ENCODE results near the gene TRAFD1.

TRAFD1 gene

DNA sequence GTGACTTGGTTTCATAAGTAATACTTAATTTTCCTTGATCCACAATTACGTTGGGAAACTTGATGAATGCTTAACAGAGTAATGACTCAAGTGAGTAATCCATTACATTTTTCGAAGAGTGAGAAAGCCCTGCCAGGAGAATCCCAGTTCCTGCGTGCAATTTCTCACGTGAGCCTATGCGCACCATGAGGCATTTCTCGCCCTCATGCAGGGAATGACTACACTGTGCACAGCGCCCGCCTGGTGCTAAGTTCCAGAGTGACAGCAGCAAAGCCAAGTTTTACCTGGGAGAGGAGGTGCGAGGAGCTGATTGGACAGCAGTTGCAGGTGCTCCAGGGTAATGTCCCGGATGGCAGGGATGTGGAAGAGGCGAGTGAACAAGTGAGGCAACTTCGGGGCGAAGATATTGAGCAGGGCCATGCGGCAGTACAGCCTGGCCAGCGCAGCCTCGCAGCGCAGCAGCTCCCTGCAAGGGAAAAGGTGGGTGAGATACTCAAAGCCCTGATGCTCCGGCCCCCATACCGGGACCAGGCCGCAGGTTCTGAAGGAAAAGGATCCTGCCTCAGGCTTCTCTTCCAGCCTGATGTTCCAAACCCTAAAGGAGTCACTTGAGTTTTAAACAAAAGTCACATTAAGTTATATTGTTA is 69.4 kb downstream of the TRAFD1 start:
- TF ChIP-seq EZH2 (IDR thresholded peaks at IDR 0.05), result no peak
- no peak for TF ChIP-seq FOXP2 (optimal IDR thresholded peaks at IDR 0.05; ENCODE audit: control extremely low read depth, extremely low read length, insufficient read depth)
- Histone ChIP-seq H3K27ac (no peak overlapping the region), H3K9me3 (ENCODE audit: low read depth, low read length) (no peaks in the 10 kb centered on the region), H3K36me3 (ENCODE audit: insufficient read depth, low read length) (peaks cover 93% of the 10 kb centered on the region), H3K4me3 (no peak overlapping the region), H3K9ac (ENCODE audit: insufficient read length) (no peak overlapping the region)
- DNase-seq (ENCODE audit: low read depth, low spot score), result no peak

GRCh38 chr12:112196196-112196875 is 71.0 kb downstream of the TRAFD1 start:
- no peak overlapping the region for H3K27ac ChIP-seq
- H3K9me3 ChIP-seq (ENCODE audit: low read depth, low read length), result no peaks in the 10 kb centered on the region
- TF ChIP-seq POLR2AphosphoS5 (IDR thresholded peaks at IDR 0.05; ENCODE audit: borderline replicate concordance, low read depth, low read length), result no peak
- no peak for TF ChIP-seq EZH2 (IDR thresholded peaks at IDR 0.05)
- TF ChIP-seq FOXP2 (optimal IDR thresholded peaks at IDR 0.05; ENCODE audit: control extremely low read depth, extremely low read length, insufficient read depth), result no peak
- no peak overlapping the region for H3K4me3 ChIP-seq
- H3K9ac ChIP-seq (ENCODE audit: insufficient read length), result no peak overlapping the region
- peaks cover 93% of the 10 kb centered on the region for H3K36me3 ChIP-seq (ENCODE audit: insufficient read depth, low read length)
- no peak for DNase-seq (ENCODE audit: low read depth, low spot score)

- TF ChIP-seq POLR2AphosphoS5 (IDR thresholded peaks at IDR 0.05; ENCODE audit: borderline replicate concordance, low read depth, low read length), result no peak
- TF ChIP-seq FOXP2 (optimal IDR thresholded peaks at IDR 0.05; ENCODE audit: control extremely low read depth, extremely low read length, insufficient read depth), result no peak
- TF ChIP-seq EZH2 (IDR thresholded peaks at IDR 0.05), result no peak
- DNase-seq (ENCODE audit: low read depth, low spot score), result peak; percentile 28
- Histone ChIP-seq H3K36me3 (ENCODE audit: insufficient read depth, low read length) (peaks cover 91% of the 10 kb centered on the region), H3K9me3 (ENCODE audit: low read depth, low read length) (no peaks in the 10 kb centered on the region), H3K4me3 (no peak overlapping the region), H3K9ac (ENCODE audit: insufficient read length) (no peak overlapping the region), H3K27ac (no peak overlapping the region)
Measured at GRCh38 chr12:112198120-112198733, 72.9 kb downstream of the TRAFD1 start.

- Histone ChIP-seq H3K36me3 (ENCODE audit: insufficient read depth, low read length) (peaks cover 87% of the 10 kb centered on the region), H3K27ac (no peak overlapping the region), H3K4me3 (no peak overlapping the region), H3K9ac (ENCODE audit: insufficient read length) (no peak overlapping the region), H3K9me3 (ENCODE audit: low read depth, low read length) (no peaks in the 10 kb centered on the region)
- no peak for TF ChIP-seq EZH2 (IDR thresholded peaks at IDR 0.05)
- no peak for TF ChIP-seq FOXP2 (optimal IDR thresholded peaks at IDR 0.05; ENCODE audit: control extremely low read depth, extremely low read length, insufficient read depth)
- no peak for TF ChIP-seq POLR2AphosphoS5 (IDR thresholded peaks at IDR 0.05; ENCODE audit: borderline replicate concordance, low read depth, low read length)
- DNase-seq (ENCODE audit: low read depth, low spot score), result no peak
Measured at GRCh38 chr12:112199136-112199535, 73.8 kb downstream of the TRAFD1 start.
